GM12873 (cell line): ENCODE data around the gene TFB1M.

ENCODE experiments used
- TF ChIP-seq, protein P1 (sequence below): IDR thresholded peaks from 2 replicates; pipeline ENCODE4 v1.5.1; 2012; ENCODE audit warnings: low read depth, mild to moderate bottlenecking, moderate library complexity, low read length, control low read depth; ENCODE audit not compliant: insufficient read depth; ENCODE audit errors: missing control alignments

The TFB1M gene

DNA sequence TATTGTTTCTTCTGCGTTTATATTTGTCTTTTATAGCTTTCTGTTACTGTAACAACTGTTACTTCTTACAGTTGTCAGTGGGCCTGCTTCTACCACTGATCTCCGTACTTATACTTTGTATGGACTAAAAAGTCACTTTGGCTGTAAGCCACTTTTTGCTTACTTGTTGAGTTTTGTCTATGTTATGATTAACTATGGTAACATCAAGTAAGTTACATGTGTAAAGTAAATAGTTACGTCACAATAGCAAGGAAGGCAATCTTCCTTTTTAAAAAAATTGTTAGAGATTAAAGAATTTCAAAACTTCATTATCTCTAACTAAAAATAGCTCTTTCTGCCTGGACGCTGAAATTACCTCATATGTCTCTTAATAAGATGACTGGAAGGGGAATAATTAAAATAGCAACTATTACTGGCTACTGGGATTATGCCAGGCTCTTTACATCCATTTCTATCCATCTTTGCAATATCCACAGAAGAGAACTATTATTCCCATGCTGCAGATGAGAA, 10.9 kb downstream of the TFB1M start:
- TF ChIP-seq, protein P1, sequence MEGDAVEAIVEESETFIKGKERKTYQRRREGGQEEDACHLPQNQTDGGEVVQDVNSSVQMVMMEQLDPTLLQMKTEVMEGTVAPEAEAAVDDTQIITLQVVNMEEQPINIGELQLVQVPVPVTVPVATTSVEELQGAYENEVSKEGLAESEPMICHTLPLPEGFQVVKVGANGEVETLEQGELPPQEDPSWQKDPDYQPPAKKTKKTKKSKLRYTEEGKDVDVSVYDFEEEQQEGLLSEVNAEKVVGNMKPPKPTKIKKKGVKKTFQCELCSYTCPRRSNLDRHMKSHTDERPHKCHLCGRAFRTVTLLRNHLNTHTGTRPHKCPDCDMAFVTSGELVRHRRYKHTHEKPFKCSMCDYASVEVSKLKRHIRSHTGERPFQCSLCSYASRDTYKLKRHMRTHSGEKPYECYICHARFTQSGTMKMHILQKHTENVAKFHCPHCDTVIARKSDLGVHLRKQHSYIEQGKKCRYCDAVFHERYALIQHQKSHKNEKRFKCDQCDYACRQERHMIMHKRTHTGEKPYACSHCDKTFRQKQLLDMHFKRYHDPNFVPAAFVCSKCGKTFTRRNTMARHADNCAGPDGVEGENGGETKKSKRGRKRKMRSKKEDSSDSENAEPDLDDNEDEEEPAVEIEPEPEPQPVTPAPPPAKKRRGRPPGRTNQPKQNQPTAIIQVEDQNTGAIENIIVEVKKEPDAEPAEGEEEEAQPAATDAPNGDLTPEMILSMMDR = no peak

DNA sequence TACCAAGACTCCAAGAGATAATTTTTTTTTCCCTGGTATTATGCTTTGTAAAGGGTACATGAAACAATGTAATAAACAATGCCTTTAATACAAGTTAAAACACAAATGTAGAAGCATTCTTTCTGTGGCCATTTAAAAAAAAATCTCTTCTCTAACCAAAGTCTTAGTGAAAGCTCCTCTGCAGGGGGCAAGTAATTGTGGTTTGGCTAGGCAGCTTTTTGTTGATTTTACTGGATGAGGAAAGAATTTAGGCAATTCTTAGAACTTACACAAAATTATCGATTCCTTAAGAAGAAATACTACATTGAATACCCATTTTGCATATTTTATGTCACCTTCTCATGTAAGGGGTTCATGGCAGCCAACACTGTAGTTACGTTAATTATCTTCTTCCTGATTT, 12.4 kb downstream of the TFB1M start:
- TF ChIP-seq, protein P1 = no peak

DNA sequence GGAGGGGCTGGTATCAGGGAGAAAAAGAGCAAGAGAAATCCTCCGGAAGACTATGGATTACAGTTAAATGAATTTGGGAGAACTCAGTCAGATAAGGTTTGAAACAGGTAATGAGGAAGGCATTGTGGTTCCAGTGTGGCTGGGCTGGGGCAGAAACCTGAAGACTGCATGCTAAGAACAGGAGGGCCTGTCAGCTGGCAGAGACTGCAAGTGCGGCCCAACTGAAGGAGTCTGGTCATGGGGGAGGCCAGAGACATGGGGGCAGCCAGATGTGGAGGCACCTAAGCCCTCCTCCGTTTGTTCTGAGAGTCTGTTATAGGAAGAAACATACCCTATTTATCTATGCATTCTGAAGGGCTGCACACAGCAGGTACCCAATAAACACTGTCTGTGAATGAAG, 16.6 kb downstream of the TFB1M start:
- TF ChIP-seq, protein P1 = no peak

DNA sequence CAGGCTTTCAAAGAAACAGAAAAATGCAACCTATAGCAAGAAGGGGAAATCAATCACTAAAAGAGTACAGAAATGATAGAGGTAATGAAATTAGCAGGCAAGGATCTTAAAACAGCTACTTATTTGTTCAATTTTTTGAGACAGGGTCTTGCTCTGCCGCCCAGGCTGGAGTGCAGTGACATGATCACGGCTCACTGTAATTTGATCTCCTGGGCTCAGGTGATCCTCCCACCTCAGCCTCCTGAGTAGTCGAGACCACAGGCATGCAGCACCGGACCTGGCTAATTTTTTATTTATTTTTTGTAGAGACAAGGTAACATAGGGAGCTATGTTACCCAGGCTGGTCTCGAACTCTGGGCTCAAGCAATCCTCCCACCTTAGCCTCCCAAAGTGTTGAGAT, 21.6 kb downstream of the TFB1M start:
- TF ChIP-seq, protein P1 = no peak

DNA sequence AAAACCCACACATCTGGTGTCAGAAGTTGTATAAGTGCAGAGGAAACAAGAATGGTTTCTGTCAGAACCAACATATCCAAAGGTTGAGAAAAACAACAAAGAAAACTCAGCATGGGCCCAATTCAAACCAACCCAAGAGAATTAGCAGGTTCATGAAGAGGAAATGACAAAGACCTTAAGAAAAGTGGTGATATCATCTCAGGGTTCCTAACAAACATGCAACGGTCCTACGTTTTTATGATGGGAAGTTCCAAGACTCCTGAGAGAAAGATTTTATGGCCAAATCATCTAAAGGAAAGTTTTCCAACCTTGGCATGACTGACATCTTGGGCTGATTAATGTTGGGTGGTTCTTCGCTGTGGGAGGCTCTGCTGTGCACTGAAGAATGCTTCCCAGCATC, 23.0 kb downstream of the TFB1M start:
- TF ChIP-seq, protein P1 = no peak

DNA sequence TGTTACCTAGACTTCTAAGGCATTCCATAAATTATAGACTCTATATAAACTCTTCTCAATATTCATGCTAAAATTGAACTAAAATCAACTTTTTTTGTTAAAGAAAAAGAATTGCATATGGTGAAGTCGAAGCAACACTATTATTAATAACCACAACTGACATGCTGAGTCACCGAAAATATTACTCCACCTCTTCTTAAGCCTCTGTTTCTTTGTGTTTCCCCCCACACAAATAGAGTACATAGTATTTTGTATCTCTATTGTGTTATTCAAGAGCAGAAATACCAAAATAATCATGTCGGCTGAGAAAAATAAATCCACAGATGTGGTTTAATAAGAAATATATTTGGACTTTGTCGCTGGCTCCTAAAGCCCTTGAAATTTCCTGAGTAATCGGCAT, 23.8 kb downstream of the TFB1M start:
- TF ChIP-seq, protein P1 = no peak

DNA sequence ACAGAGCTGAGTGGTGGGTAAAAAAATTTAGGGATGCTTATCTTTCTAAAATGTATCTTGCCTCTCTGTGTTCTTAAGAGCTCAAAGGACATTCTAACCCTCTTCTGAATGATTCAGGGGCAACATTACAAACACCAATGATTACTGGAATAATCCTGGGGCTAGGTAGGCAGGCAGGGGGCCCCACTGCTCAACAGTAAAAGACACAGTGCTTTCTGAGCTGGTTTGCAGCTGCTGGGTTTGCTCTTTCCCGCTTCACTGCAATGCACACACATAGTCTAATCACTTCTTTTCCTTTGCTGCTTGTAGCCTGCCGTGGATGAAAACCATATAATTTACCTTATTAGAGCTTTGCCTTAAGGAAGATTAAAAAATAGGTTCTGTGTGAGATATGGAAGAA, 26.5 kb downstream of the TFB1M start:
- TF ChIP-seq, protein P1 = no peak
